RPMI7951 (cell line): ENCODE measurements around the gene TRMT11. TPM values are rescaled to one million over a fixed set of nuclear protein-coding genes. Genes with fewer than 3 reads are reported as not detected.
"Not testable (repeated sequence)": the region's sequence is repeated elsewhere in the genome, so short reads cannot be mapped to it uniquely, and the experiment has no call there.

Source experiments
- DNase-seq: peaks from one replicate; pipeline ENCODE4 v3.0.0-alpha.2; 2012; ENCODE audit warnings: low read depth
- total RNA-seq: library from RNA; depleted of rRNA; stranded (reverse); fragments of >200 nt; shearing (Covaris generic); gene quantifications from 2 replicates; pipeline ENCODE4 v1.2.3, GENCODE V29; 2014

TRMT11 gene
- total RNA-seq, 1 experiment from 2014 or later: 28.6 TPM

GRCh38 chr6:125991653-125992052 lies 5.3 kb downstream of the TRMT11 start:
- no peak for DNase-seq

GRCh38 chr6:125994670-125995488 lies 8.5 kb downstream of the TRMT11 start:
- no peak for DNase-seq

GRCh38 chr6:125995972-125996580 lies 9.7 kb downstream of the TRMT11 start:
- DNase-seq: peak; percentile 61

GRCh38 chr6:126002755-126003679 lies 16.7 kb downstream of the TRMT11 start:
- peak; percentile 72 for DNase-seq

- no peak for DNase-seq
These were observed 21.5 kb downstream of the TRMT11 start for GRCh38 chr6:126007800-126008199.

- DNase-seq: no peak
These were observed 23.7 kb downstream of the TRMT11 start for GRCh38 chr6:126010040-126010439.

GRCh38 chr6:126015863-126016262 lies 29.5 kb downstream of the TRMT11 start:
- peak; percentile 34 for DNase-seq

GRCh38 chr6:126016591-126016990 lies 30.3 kb downstream of the TRMT11 start:
- no peak for DNase-seq

- DNase-seq: no peak
These were observed 31.3 kb downstream of the TRMT11 start for GRCh38 chr6:126017668-126018067.

GRCh38 chr6:126020305-126021050 lies 34.1 kb downstream of the TRMT11 start:
- DNase-seq: no peak

GRCh38 chr6:126023474-126023873 lies 37.1 kb downstream of the TRMT11 start:
- DNase-seq: not testable (repeated sequence)

GRCh38 chr6:126026001-126026400 lies 39.7 kb downstream of the TRMT11 start:
- DNase-seq: no peak

GRCh38 chr6:126027601-126028000 lies 41.3 kb downstream of the TRMT11 start:
- DNase-seq: no peak

- peak; percentile 28 for DNase-seq
These were observed 43.7 kb downstream of the TRMT11 start for GRCh38 chr6:126030045-126030444.

- peak; percentile 82 for DNase-seq
These were observed 47.4 kb downstream of the TRMT11 start for GRCh38 chr6:126033696-126034095.

- no peak for DNase-seq
These were observed 48.3 kb downstream of the TRMT11 start for GRCh38 chr6:126034656-126035055.

- no peak for DNase-seq
These were observed 49.4 kb downstream of the TRMT11 start for GRCh38 chr6:126035764-126036163.

- DNase-seq: peak; percentile 55
These were observed 51.9 kb downstream of the TRMT11 start for GRCh38 chr6:126038234-126038633.

- DNase-seq: peak; percentile 73
These were observed 52.9 kb downstream of the TRMT11 start for GRCh38 chr6:126039284-126039683.

- DNase-seq: no peak
These were observed 54.1 kb downstream of the TRMT11 start for GRCh38 chr6:126040394-126040793.

- DNase-seq: peak; percentile 81
These were observed 54.5 kb downstream of the TRMT11 start for GRCh38 chr6:126040826-126041225.
